CD4-positive, alpha-beta T cell (primary cell): ENCODE data around the gene SORCS2. TPM values are rescaled to one million over a fixed set of nuclear protein-coding genes. Genes with fewer than 3 reads are reported as not detected.

Source experiments
- ATAC-seq: fragments of 200-7000 bp; cut with Tn5 transposase; one replicate; pipeline ENCODE4 v1.10.0; 2022; ENCODE audit warnings: mild to moderate bottlenecking; ENCODE audit not compliant: poor library complexity
- CTCF ChIA-PET: fragments of 350-600 bp; sonication (Branson Sonifier 250); formaldehyde crosslinking; loops from one replicate; lab custom pipeline; 2021; ENCODE audit warnings: antibody characterized with exemption, inconsistent platforms; lab: Charles Lee
- POLR2A ChIA-PET: fragments of 350-600 bp; sonication (Branson Sonifier 250); formaldehyde crosslinking; loops from one replicate; lab custom pipeline; 2021; ENCODE audit warnings: antibody characterized with exemption, inconsistent platforms; lab: Charles Lee
- DNase-seq, 14 experiments: peaks; one replicate each; pipeline ENCODE4 v3.0.0-alpha.2; 2013 to 2020; ENCODE audit warnings: mixed read lengths in 2 of 14
- H3K27ac ChIP-seq, 2 donors: one replicate each; pipeline versions ENCODE4 v1.5.1 to v1.7.0; 2013; ENCODE audit warnings: low read length in 2 of 2, low read depth in 1 of 2, mild to moderate bottlenecking in 1 of 2
- H3K27me3 ChIP-seq, 2 experiments: 1 replicate in 1 of 2; 2 replicates in 1 of 2; pipeline versions ENCODE4 v1.6.1 to v1.7.0; 2013; ENCODE audit warnings: low read length in 2 of 2, control low read depth in 1 of 2, mild to moderate bottlenecking in 1 of 2, moderate library complexity in 1 of 2; ENCODE audit not compliant: insufficient read depth in 2 of 2, control insufficient read depth in 1 of 2
- H3K36me3 ChIP-seq: one replicate; pipeline ENCODE4 v1.6.1; 2013; ENCODE audit warnings: low read length, control low read depth; ENCODE audit not compliant: insufficient read depth
- H3K4me1 ChIP-seq: one replicate; pipeline ENCODE4 v1.6.1; 2013; ENCODE audit warnings: low read length, control low read depth; ENCODE audit not compliant: insufficient read depth
- H3K4me3 ChIP-seq: one replicate; pipeline ENCODE4 v1.5.1; 2013; ENCODE audit warnings: mild to moderate bottlenecking, low read length, moderate library complexity
- H3K9me3 ChIP-seq, 2 experiments: 1 replicate in 1 of 2; 2 replicates in 1 of 2; pipeline versions ENCODE4 v1.6.1 to v1.7.0; 2013; ENCODE audit warnings: low read length in 2 of 2, mild to moderate bottlenecking in 2 of 2, control low read depth in 1 of 2, moderate library complexity in 1 of 2; ENCODE audit not compliant: control insufficient read depth in 1 of 2, insufficient read depth in 1 of 2
- H3K27ac Mint-ChIP-seq: one replicate; pipeline ENCODE4 v1.8.0; 2020; ENCODE audit warnings: mixed read lengths
- H3K27me3 Mint-ChIP-seq: one replicate; pipeline ENCODE4 v1.8.0; 2021; ENCODE audit warnings: mixed read lengths
- H3K36me3 Mint-ChIP-seq: one replicate; pipeline ENCODE4 v1.8.0; 2021; ENCODE audit warnings: low read depth, mixed read lengths
- H3K4me1 Mint-ChIP-seq: one replicate; pipeline ENCODE4 v1.8.0; 2021; ENCODE audit warnings: low read depth, mixed read lengths
- H3K4me3 Mint-ChIP-seq: one replicate; pipeline ENCODE4 v1.8.0; 2020; ENCODE audit warnings: mild to moderate bottlenecking, mixed read lengths
- H3K9me3 Mint-ChIP-seq: one replicate; pipeline ENCODE4 v1.8.0; 2020; ENCODE audit warnings: mixed read lengths
- intact Hi-C, 2 experiments: fragments of 100-400 bp; cut with DNase I in 1 of 2; cut with micrococcal nuclease in 1 of 2; formaldehyde crosslinking; loops; one replicate each; pipeline versions ENCODE4 v1.15.1 to v1.9.0; 2023 to 2025; cut with DNase I, micrococcal nuclease
- total RNA-seq, 174 experiments: library from RNA in 2 of 174; stranded (reverse) in 2 of 174; gene quantifications; one replicate each; pipeline ENCODE4 v1.2.3 and lab custom pipeline; 2021 to 2026
- TF ChIP-seq, protein P1 (sequence below): fragments of 200-600 bp; IDR thresholded peaks from one replicate; pipeline ENCODE4 v1.8.0; 2022; ENCODE audit warnings: antibody characterized with exemption, mild to moderate bottlenecking

The SORCS2 gene
- total RNA-seq, 2 experiments from 2014 or later, result not detected

GRCh38 chr4:7169134-7169533 lies 23.2 kb upstream of the SORCS2 start:
- no peaks in the 10 kb centered on the region for H3K36me3 ChIP-seq
- no peak overlapping the region for H3K27ac ChIP-seq
- ChIA-PET POLR2A (no interaction called here), CTCF (no interaction called here)
- H3K27ac Mint-ChIP-seq, result no peak overlapping the region
- H3K27me3 Mint-ChIP-seq, result no peaks in the 10 kb centered on the region
- peaks cover 5% of the 10 kb centered on the region for H3K4me1 ChIP-seq
- no peaks in the 10 kb centered on the region for H3K9me3 ChIP-seq
- ATAC-seq, result no peak
- H3K27me3 ChIP-seq, result peaks cover 0 to 4% of the 10 kb centered on the region in 2 experiments
- TF ChIP-seq, protein P1, sequence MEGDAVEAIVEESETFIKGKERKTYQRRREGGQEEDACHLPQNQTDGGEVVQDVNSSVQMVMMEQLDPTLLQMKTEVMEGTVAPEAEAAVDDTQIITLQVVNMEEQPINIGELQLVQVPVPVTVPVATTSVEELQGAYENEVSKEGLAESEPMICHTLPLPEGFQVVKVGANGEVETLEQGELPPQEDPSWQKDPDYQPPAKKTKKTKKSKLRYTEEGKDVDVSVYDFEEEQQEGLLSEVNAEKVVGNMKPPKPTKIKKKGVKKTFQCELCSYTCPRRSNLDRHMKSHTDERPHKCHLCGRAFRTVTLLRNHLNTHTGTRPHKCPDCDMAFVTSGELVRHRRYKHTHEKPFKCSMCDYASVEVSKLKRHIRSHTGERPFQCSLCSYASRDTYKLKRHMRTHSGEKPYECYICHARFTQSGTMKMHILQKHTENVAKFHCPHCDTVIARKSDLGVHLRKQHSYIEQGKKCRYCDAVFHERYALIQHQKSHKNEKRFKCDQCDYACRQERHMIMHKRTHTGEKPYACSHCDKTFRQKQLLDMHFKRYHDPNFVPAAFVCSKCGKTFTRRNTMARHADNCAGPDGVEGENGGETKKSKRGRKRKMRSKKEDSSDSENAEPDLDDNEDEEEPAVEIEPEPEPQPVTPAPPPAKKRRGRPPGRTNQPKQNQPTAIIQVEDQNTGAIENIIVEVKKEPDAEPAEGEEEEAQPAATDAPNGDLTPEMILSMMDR, result no peak
- no peaks in the 10 kb centered on the region for H3K4me1 Mint-ChIP-seq
- H3K4me3 Mint-ChIP-seq, result no peak overlapping the region
- no peak overlapping the region for H3K4me3 ChIP-seq
- no peaks in the 10 kb centered on the region for H3K9me3 Mint-ChIP-seq
- no peaks in the 10 kb centered on the region for H3K36me3 Mint-ChIP-seq
- DNase-seq, result peak in 1 of 14 experiments; percentile 15
- intact Hi-C loops, result no loop called here

GRCh38 chr4:7170012-7170411 lies 22.3 kb upstream of the SORCS2 start:
- H3K27me3 Mint-ChIP-seq, result no peaks in the 10 kb centered on the region

DNA sequence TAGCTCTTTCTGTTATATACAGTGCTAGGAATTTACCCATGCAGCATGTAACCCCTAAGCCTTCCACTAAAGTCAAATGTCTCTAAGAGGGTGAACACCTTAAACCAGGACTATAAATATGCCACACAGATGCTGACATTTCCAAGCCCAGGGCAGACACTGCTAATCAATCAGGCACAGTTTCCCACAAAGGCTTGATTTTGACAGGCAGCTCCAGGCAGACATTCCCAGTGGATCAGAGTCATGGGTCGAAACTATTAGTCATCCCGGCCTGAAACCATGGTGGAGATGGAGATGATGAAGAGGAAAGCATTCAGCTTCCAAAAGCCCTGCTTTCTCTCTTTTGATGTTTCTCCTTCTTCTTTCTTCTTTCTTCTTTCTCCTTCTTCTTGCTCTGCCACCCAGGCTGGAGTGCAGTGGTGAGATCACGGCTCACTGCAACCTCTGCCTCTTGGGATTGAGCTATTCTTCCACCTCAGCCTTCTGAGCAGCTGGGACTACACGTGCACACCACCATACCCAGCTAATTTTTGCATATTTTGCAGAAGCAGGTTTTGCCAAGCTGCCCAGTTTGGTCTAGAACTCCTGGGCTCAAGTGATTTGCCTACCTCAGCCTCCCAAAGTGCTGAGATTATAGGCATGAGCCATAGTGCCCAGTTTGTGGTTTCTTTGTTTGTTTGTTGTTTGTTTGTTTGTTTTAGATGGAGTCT lies 21.0 kb upstream of the SORCS2 start:
- Histone ChIP-seq H3K4me1 (peaks cover 5% of the 10 kb centered on the region), H3K36me3 (no peaks in the 10 kb centered on the region), H3K27ac (no peak overlapping the region), H3K27me3 (peaks cover 0 to 4% of the 10 kb centered on the region in 2 experiments), H3K9me3 (no peaks in the 10 kb centered on the region), H3K4me3 (no peak overlapping the region)
- peak in 1 of 14 experiments; percentile 6 for DNase-seq
- intact Hi-C loops, result no loop called here
- Mint-ChIP-seq H3K4me1 (no peaks in the 10 kb centered on the region), H3K9me3 (no peaks in the 10 kb centered on the region), H3K36me3 (no peaks in the 10 kb centered on the region), H3K27me3 (no peaks in the 10 kb centered on the region), H3K4me3 (no peak overlapping the region), H3K27ac (no peak overlapping the region)
- ChIA-PET CTCF (no interaction called here), POLR2A (no interaction called here)
- no peak for ATAC-seq
- TF ChIP-seq, protein P1, result no peak

More at GRCh38 chr4:7170012-7170411, 22.3 kb upstream of the SORCS2 start:
- Histone ChIP-seq H3K27ac (no peak overlapping the region), H3K27me3 (peaks cover 0 to 4% of the 10 kb centered on the region in 2 experiments), H3K36me3 (no peaks in the 10 kb centered on the region), H3K9me3 (no peaks in the 10 kb centered on the region), H3K4me1 (peaks cover 5% of the 10 kb centered on the region), H3K4me3 (no peak overlapping the region)
- intact Hi-C loops, result no loop called here
- ATAC-seq, result no peak
- H3K27ac Mint-ChIP-seq, result no peak overlapping the region
- no peaks in the 10 kb centered on the region for H3K9me3 Mint-ChIP-seq
- H3K4me1 Mint-ChIP-seq, result no peaks in the 10 kb centered on the region
- DNase-seq, result peak in 1 of 14 experiments; percentile 4
- no peak overlapping the region for H3K4me3 Mint-ChIP-seq
- ChIA-PET CTCF (no interaction called here), POLR2A (no interaction called here)
- TF ChIP-seq, protein P1, result no peak
- no peaks in the 10 kb centered on the region for H3K36me3 Mint-ChIP-seq
